GM12864 (cell line): ENCODE measurements around the gene RNF44.

Experiments used
- DNase-seq: peaks from one replicate; pipeline ENCODE4 v3.0.0-alpha.2; 2011; ENCODE audit warnings: low read depth
- H3K4me3 ChIP-seq: 2 replicates; pipeline ENCODE4 v1.5.1; 2011; ENCODE audit warnings: mild to moderate bottlenecking, low read depth, low read length, control low read depth
- TF ChIP-seq, protein P1 (sequence below): IDR thresholded peaks from 2 replicates; pipeline ENCODE4 v1.5.1; 2011; ENCODE audit warnings: low read depth, mild to moderate bottlenecking, moderate library complexity, low read length, control low read depth, inconsistent platforms; ENCODE audit errors: missing control alignments

RNF44 gene

DNA sequence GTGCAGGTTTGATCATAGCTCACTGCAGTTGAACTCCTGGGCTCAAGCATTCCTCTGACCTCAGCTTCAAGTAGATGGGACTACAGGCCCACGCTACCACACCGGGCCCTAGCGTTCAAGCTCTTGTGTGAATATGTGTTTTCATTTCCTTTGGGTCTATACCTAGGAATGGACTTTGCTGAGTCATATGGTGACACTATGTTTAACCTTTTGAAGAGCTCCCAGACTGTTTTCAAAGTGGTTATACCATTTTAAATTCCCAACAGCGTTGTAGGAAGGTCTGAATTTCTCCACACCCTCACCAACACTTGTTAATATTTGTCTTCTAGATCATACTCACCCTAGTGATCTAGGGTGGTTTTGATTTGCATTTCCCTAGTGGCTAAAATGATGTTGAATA, 55.5 kb downstream of the RNF44 start:
- TF ChIP-seq, protein P1, sequence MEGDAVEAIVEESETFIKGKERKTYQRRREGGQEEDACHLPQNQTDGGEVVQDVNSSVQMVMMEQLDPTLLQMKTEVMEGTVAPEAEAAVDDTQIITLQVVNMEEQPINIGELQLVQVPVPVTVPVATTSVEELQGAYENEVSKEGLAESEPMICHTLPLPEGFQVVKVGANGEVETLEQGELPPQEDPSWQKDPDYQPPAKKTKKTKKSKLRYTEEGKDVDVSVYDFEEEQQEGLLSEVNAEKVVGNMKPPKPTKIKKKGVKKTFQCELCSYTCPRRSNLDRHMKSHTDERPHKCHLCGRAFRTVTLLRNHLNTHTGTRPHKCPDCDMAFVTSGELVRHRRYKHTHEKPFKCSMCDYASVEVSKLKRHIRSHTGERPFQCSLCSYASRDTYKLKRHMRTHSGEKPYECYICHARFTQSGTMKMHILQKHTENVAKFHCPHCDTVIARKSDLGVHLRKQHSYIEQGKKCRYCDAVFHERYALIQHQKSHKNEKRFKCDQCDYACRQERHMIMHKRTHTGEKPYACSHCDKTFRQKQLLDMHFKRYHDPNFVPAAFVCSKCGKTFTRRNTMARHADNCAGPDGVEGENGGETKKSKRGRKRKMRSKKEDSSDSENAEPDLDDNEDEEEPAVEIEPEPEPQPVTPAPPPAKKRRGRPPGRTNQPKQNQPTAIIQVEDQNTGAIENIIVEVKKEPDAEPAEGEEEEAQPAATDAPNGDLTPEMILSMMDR: no peak
- DNase-seq: no peak
- no peak overlapping the region for H3K4me3 ChIP-seq
